HepG2 (cell line): ENCODE data around the gene NPTX2. TPM values are rescaled to one million over a fixed set of nuclear protein-coding genes. Genes with fewer than 3 reads are reported as not detected.

Experiments used
- GABPA ChIP-seq, 2 experiments: IDR thresholded peaks; 2 replicates each; pipeline ENCODE4 v1.6.1; 2011 to 2016; ENCODE audit warnings: low read depth in 2 of 2, low read length in 1 of 2, missing biosample characterization in 1 of 2, missing genetic modification characterization in 1 of 2
- GATAD1 ChIP-seq: IDR thresholded peaks from 2 replicates; pipeline ENCODE4 v1.6.1; 2016; ENCODE audit warnings: missing genetic modification reagents, missing compliant biosample characterization
- HDAC1 ChIP-seq: sonication (generic); formaldehyde crosslinking; IDR thresholded peaks from 2 replicates; pipeline ENCODE4 v1.5.1; 2020; ENCODE audit warnings: mild to moderate bottlenecking, missing genetic modification reagents
- HOXA7 ChIP-seq: sonication (generic); formaldehyde crosslinking; IDR thresholded peaks from 2 replicates; pipeline ENCODE4 v1.8.1; 2022; ENCODE audit warnings: mild to moderate bottlenecking, missing genetic modification reagents, moderate library complexity
- polyA plus RNA-seq, 8 experiments: library from polyadenylated mRNA; depleted of rRNA in 3 of 8; stranded (reverse) in 7 of 8; unstranded in 1 of 8; fragments of >200 nt; fragmentation: Illumina TruSeq in 4 of 8; extraction: Trizol in 4 of 8; gene quantifications; 2 replicates each; pipeline versions ENCODE4 v1.2.1 to v1.2.3, GENCODE V29; 2011 to 2016; ENCODE audit warnings: low read depth in 4 of 8, missing spikeins in 1 of 8, mixed read lengths in 1 of 8; ENCODE audit not compliant: insufficient read depth in 1 of 8
- total RNA-seq, 5 experiments: library from RNA; depleted of rRNA; stranded (reverse); fragments of >200 nt; fragmentation: Illumina TruSeq; extraction: Trizol; gene quantifications; 2 replicates each; pipeline ENCODE4 v1.2.3, GENCODE V29; 2016; ENCODE audit warnings: low read depth in 1 of 5
- TF ChIP-seq, protein P1 (sequence below): sonication (generic); formaldehyde crosslinking; IDR thresholded peaks from 2 replicates; pipeline ENCODE4 v1.5.0; 2020; ENCODE audit warnings: mild to moderate bottlenecking, missing genetic modification reagents, borderline replicate concordance
- TF ChIP-seq, protein P2 (sequence below), 2 experiments: IDR thresholded peaks; 2 replicates each; pipeline ENCODE4 v1.6.1; 2011 to 2012; ENCODE audit warnings: low read length in 2 of 2, borderline replicate concordance in 1 of 2, low read depth in 1 of 2, mild to moderate bottlenecking in 1 of 2, moderate library complexity in 1 of 2

Gene NPTX2
- total and polyA plus RNA-seq, 2 of the 13 experiments (the other 11 are each of a cell fraction or from before 2014, with no cell fraction given): not detected

DNA sequence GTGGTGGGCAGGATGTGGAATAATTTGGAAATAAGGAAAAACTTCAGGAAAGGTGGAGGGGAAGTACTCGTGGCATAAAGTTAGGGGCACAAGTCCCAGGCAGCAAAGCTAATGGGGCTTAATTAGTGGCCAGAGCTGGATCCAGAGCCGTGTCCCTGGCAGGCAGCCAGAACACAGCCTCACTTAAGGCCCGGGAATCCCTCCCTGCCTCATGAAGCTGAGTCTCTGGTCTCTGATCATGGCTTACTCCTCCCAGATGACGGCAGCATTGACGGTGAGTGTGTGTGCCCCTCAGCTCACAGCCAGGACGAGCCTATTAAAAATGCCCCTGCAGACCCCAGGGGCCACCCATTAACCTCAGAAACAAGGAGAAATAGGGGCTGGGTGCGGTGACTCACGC lies 48.2 kb upstream of the NPTX2 start (continued):
- TF ChIP-seq, protein P1, sequence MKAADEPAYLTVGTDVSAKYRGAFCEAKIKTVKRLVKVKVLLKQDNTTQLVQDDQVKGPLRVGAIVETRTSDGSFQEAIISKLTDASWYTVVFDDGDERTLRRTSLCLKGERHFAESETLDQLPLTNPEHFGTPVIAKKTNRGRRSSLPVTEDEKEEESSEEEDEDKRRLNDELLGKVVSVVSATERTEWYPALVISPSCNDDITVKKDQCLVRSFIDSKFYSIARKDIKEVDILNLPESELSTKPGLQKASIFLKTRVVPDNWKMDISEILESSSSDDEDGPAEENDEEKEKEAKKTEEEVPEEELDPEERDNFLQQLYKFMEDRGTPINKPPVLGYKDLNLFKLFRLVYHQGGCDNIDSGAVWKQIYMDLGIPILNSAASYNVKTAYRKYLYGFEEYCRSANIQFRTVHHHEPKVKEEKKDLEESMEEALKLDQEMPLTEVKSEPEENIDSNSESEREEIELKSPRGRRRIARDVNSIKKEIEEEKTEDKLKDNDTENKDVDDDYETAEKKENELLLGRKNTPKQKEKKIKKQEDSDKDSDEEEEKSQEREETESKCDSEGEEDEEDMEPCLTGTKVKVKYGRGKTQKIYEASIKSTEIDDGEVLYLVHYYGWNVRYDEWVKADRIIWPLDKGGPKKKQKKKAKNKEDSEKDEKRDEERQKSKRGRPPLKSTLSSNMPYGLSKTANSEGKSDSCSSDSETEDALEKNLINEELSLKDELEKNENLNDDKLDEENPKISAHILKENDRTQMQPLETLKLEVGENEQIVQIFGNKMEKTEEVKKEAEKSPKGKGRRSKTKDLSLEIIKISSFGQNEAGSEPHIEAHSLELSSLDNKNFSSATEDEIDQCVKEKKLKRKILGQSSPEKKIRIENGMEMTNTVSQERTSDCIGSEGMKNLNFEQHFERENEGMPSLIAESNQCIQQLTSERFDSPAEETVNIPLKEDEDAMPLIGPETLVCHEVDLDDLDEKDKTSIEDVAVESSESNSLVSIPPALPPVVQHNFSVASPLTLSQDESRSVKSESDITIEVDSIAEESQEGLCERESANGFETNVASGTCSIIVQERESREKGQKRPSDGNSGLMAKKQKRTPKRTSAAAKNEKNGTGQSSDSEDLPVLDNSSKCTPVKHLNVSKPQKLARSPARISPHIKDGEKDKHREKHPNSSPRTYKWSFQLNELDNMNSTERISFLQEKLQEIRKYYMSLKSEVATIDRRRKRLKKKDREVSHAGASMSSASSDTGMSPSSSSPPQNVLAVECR: no peak
- TF ChIP-seq HDAC1: no peak
- TF ChIP-seq GATAD1 (CRISPR knock-in tag): no peak
- no peak for TF ChIP-seq GABPA (IDR thresholded peaks at IDR 0.05; ENCODE audit: low read depth, low read length)
- no peak for TF ChIP-seq GABPA (CRISPR knock-in tag; IDR thresholded peaks at IDR 0.05; ENCODE audit: low read depth)
- no peak for TF ChIP-seq HOXA7
- TF ChIP-seq, protein P2, sequence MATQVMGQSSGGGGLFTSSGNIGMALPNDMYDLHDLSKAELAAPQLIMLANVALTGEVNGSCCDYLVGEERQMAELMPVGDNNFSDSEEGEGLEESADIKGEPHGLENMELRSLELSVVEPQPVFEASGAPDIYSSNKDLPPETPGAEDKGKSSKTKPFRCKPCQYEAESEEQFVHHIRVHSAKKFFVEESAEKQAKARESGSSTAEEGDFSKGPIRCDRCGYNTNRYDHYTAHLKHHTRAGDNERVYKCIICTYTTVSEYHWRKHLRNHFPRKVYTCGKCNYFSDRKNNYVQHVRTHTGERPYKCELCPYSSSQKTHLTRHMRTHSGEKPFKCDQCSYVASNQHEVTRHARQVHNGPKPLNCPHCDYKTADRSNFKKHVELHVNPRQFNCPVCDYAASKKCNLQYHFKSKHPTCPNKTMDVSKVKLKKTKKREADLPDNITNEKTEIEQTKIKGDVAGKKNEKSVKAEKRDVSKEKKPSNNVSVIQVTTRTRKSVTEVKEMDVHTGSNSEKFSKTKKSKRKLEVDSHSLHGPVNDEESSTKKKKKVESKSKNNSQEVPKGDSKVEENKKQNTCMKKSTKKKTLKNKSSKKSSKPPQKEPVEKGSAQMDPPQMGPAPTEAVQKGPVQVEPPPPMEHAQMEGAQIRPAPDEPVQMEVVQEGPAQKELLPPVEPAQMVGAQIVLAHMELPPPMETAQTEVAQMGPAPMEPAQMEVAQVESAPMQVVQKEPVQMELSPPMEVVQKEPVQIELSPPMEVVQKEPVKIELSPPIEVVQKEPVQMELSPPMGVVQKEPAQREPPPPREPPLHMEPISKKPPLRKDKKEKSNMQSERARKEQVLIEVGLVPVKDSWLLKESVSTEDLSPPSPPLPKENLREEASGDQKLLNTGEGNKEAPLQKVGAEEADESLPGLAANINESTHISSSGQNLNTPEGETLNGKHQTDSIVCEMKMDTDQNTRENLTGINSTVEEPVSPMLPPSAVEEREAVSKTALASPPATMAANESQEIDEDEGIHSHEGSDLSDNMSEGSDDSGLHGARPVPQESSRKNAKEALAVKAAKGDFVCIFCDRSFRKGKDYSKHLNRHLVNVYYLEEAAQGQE (IDR thresholded peaks at IDR 0.05; ENCODE audit: borderline replicate concordance in 1 of 2, low read depth in 1 of 2, low read length in 2 of 2): no peak
